Measurements from ENCODE around the gene ZDHHC13. TPM values are rescaled to one million over a fixed set of nuclear protein-coding genes. Genes with fewer than 3 reads are reported as not detected.

The ZDHHC13 gene
- polyA plus RNA-seq, 1 donor from 2014 or later: 70.0 TPM

Other genes with a start within 250 kb of the ZDHHC13 start
- not detected in 2 replicates for gene MRGPRX1, start 177.8 kb upstream of the ZDHHC13 start, polyA plus RNA-seq
- not detected in 2 replicates for gene MRGPRX2, start 56.5 kb upstream of the ZDHHC13 start, polyA plus RNA-seq
- not detected in 2 replicates for gene CSRP3, start 84.8 kb downstream of the ZDHHC13 start, polyA plus RNA-seq
- gene E2F8, start 123.8 kb downstream of the ZDHHC13 start, polyA plus RNA-seq: 0.07 and 0.26 TPM in 2 replicates

All from neural cell (in vitro differentiated cells).